GM18498 (cell line): ENCODE data around the gene HOXA11.

Experiments
- ATAC-seq: cut with Tn5 transposase; IDR thresholded peaks from one replicate; pipeline ENCODE4 v1.9.1; 2021; ENCODE audit warnings: mild to moderate bottlenecking, moderate library complexity; ENCODE audit not compliant: unreplicated experiment

Gene HOXA11

GRCh38 chr7:27185013-27185853 lies at the start of gene HOXA11:
Gene HOXA11, minus strand, starts transcription at chr7:27185232. Its CDS starts 88 bp downstream, at chr7:27185144.
- ATAC-seq = no peak

GRCh38 chr7:27229448-27229847 lies 44.4 kb upstream of the HOXA11 start:
- ATAC-seq = no peak

DNA sequence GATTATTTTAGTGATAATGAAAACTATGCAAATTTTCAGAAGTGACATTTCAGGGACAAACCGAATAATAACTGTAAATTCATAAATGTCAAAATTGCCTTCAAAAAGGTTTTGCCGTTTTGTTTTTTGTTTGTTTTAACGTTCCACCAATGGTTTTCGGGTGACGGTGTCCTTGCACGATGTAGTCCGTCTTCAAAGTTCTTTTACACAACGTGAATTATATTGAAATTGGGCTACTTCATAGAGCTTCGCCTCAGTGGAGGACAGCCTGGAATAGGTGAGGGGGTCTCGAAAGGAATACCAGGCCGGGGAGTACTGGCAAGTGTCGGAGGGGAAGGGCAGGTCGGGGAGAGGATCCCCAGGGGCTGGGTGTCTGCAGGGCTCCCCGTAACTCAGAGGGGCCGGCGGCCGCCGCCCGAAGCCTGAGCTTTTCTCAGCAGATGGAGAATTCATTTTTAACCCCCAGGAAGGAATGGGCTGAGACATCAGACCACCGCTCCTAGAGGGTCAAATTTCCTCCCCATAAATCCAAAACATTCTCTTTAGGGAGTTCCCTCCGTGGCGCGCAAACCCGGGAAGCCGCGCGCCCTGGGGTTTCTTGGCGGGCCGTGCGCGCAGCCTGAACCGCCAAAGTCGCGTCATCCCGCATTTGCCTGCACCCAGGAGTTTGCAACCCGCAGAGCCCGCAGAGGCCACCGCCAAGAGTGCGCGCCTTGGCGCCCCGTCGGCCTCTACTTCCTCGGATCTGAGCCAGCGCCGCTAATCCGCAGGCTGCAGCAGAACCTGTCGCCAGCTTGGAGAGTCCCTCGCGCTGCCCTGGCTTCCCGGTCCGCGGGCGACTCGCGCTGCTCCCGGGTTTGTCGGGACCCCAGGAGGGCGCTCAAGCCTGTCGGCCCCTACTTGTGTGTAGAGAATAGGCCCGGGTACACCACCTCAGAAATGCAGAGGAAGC lies 40.2 kb upstream of the HOXA11 start:
- ATAC-seq = no peak

DNA sequence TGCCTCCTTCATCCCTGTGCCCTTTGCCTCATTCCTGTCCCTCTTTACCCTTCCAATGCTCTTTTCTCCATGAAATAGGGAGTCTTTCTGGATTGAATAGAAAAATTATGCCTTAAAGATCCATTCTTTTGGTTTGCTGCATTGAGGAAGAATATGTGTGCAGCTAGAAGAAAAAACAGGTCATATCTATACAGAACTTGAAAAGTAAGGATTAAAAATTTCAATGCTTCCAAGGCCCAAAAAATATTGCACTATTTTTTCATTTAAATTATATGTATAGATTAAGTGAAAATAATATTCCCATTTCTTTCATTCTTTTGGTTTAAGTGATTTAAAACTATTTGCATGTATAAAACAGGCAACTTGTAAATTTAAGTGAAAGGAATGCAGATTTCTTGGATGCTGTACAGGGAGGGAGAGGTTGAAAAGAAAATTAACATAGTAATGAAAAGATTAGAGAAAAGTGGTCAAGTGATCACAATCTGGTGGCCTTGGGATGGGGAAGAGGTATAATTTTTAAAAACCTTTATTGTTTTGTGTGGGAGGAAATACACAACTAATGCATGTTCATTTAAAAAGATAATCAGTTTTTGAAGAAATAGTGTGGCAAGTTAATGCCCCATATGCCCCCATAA lies 39.0 kb upstream of the HOXA11 start:
- no peak for ATAC-seq

DNA sequence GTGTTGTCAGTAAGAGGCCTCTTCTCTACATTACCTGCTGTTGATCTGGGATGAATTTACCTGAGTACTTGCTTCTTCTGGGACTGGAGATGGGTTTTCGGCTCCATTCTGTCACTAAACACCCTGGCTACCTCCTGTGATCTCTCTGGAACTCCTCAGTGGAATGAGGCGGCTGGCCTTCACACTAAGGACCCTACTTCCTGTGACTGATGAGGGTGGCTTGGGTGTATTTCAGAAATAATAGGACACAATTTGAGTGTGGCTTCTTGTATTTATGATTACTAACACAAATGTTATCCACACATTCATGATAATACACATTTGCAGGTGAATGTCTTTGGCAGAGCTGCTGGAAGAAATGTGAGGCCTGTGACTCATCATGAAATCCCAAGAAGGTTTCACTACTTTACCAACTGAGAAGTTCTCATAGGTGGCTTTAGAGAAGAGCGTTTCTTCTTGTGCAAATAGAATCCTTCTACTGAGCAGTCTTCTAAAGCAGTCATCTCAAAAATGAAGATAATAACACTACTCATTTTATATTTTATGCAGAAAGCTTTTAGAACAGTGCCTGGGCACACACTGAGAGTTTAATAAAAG lies 36.3 kb upstream of the HOXA11 start:
- no peak for ATAC-seq

GRCh38 chr7:27220440-27220955 lies 35.5 kb upstream of the HOXA11 start:
- no peak for ATAC-seq

DNA sequence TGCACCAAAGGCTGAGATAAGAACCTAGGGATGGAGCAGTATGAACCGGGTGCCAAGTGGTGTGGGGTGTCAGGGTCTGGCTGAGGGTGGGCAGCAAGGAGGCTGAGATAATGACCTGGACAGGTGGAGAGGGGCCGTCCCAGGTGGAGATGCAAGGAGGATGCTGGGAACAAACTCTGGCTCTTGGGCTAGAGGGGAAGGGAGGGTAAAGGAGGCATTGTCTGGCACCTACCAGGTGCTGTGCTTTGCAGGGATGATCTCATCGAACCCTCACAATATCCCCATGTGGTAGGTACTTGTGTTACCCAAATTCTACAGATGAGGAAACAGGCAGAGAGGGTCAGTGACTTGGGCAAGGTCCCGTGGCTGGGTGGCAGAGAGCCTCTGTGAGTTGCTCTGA lies 34.8 kb upstream of the HOXA11 start:
- ATAC-seq = no peak

GRCh38 chr7:27217951-27218350 lies 32.9 kb upstream of the HOXA11 start:
- no peak for ATAC-seq

DNA sequence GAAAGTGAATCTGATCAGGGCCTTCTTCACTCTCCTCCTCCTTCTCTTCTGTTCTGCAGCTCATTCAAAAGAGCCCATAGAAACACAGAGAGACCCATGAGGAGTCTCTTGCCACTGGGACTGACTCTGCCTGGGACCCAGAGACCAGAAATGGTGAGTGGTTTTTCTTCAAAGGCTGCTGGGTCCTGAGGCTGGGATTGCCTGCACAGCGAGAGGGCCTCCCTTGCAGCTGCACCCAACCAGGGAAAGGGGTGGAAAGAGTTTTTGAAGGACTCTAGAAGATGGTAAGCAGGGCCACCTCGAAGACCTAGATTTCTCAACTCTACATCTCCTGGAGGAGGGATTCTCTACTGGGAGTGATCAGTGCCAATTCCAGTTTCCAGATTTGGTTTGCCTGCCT lies 30.3 kb upstream of the HOXA11 start:
- ATAC-seq = no peak

DNA sequence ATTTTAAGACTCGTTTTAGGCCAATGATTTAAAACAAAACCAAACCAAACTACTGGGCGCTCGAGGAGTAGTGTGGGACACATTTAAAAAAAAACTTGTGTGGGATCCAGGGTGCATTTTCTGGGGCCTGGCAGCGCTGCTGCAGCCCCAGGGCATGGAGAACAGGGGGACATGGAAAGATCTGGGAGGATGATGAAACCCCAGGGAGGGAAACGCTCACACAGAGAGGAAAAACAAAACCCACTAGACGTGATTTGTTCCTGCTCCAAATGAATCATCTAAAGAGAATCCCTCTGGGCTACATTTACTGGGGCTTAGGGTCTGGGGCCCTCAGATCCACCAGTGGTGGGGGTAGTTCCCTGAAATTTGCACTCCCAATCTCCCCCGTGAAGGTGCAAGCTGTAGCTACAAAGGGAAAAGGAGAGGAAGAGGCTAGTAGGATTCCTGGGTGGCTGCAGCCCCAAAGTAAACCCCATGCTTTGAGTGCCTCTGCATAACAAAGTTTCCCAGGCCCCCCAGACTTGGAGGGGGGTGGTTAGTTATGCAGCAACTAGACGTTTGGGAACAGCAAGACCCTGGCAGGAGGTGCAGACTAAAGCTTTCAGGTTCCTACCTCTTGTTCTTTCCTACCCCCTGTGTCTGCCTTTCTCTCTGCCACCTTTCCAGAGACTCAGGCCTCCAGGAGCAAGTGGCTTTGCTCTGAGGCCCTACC lies 29.4 kb upstream of the HOXA11 start:
- ATAC-seq = no peak

DNA sequence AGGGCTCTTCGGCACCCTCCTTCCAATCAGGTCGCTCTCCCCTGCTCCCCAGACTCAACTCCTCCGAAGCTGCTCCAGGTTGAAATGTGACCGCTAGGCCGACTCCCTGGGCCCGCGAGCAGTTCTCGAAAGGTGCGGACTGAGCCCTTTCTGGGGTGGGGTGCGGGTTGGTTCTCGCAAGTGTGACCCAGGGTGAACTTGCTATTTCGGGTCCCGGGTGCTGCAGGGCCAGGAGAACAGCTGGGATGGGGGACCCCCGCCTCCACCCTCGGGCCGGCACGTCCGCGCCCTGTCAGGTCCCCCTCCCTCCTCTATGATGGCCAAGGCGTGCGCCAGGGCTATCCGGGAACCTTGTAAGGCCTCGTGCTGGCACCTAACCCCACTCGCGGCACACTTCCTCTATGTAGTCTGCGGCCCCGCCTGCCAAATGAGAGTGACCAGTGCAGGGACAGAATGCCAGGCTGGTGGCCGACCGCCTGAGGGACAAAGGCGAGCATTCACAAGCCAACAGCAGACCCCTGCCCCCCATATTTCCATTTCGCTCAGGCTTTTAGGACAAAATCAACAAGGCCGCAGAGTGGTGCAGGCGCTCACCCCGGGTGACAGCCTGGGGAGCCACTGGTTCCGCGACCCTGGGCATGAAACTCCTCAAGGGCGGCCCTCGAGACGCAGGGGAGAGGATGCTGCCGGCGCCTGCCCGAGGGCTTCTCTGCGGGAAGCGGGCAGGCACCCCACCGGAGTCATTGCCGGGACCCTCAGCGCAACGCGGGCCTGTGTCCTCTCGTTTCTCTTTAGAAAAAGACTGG lies 28.6 kb upstream of the HOXA11 start:
- ATAC-seq = no peak

DNA sequence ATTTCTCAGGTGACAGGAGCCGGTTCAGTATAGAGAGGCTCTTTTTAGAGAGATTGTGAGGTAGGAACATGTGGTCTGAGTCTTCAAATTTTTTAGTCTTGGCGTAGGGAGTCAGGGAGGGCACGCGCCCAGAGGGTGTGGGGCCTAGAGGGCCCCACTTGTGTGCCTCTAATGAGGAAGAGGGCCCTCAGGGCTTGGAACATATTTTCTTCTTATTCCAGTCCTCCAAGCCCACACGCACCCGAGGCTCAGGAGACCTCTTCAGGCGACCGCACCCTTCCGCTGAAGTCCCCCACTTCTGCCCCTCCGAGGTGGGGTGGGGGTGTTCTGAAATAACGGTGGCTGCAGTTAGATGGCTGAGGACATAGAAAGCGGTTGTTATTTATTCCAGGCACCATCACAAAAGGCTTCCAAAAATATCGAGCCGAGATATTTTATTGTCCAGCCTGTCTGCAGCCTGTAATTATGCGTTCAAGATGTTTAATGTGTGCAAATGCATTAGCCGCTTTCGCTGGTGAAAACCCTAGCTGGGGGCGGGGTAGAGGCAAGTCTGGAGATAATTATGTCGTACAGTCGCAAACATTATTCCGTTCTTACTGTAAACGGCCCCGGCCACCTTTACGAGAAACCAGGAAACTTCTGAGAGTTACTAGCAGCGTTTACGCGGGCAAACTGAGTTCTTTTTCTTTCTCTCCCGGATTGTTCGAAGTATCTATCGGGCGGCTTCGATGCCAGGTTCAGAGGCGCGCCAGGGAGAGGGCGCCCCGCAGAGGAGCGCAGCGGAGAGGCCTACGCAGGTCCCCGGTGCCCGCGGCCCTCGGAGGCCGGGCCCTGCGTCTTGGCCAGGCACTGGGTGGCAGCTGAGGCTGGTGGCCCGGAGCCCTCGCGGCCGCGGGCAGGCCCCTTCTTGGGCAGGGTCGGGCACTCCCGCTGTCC lies 27.7 kb upstream of the HOXA11 start:
- no peak for ATAC-seq

- ATAC-seq = no peak
Measured at GRCh38 chr7:27211764-27212204, 26.8 kb upstream of the HOXA11 start.

- no peak for ATAC-seq
Measured at GRCh38 chr7:27211084-27211446, 26.0 kb upstream of the HOXA11 start.

DNA sequence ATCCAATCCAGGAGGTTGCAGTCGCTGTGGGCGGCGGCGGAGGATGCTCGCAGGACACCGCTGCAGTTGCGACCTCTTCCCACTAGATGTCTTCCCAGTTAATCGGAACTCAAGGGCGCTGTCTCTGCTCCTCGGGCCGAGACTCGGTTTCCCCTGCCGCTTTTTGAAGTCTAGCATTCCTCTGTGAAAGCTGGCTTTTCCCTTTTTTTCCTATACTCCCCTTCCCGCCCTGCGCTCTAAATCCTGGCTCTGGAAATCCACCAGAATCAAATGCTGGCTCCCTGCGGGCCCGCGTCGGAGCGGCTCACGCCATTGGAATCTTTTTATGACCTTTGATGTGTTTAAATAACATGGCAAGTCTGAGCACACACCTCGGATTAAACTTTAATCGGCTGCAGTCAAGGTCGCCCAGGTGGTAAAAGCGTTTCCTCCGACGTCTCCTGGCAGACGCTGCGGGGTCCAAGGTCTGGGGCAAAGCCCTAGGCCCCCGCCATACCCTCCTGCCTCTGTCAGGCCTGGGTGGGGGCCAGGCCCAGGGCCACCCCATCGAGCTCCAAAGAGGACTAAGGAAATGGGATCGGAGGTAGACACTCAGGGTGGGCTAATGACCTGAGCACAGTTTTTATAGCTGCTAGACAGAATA lies 25.5 kb upstream of the HOXA11 start:
- ATAC-seq = no peak

GRCh38 chr7:27209933-27210440 lies 25.0 kb upstream of the HOXA11 start:
- ATAC-seq = no peak

- ATAC-seq = no peak
Measured at GRCh38 chr7:27208998-27209397, 24.0 kb upstream of the HOXA11 start.
